A549 (cell line): ENCODE data around the gene MRPL36. TPM values are rescaled to one million over a fixed set of nuclear protein-coding genes. Genes with fewer than 3 reads are reported as not detected.

Source experiments
- ATAC-seq, 2 experiments: fragments of 200-7000 bp in 1 of 2; fragments of >200 bp in 1 of 2; cut with Nextera tagmentation in 1 of 2; cut with Tn5 transposase in 1 of 2; 3 replicates each; pipeline versions ENCODE4 v1.8.0 to v1.9.1; 2018 to 2020; ENCODE audit warnings: mild to moderate bottlenecking in 1 of 2, moderate library complexity in 1 of 2
- CTCF ChIA-PET: fragments of 300-600 bp; sonication (Branson Sonifier 250); formaldehyde crosslinking; extraction: SDS; loops from one replicate; lab custom pipeline; 2021; ENCODE audit warnings: antibody characterized with exemption, inconsistent platforms; lab: Yijun Ruan, JAX
- POLR2A ChIA-PET: fragments of 350-600 bp; formaldehyde crosslinking; extraction: SDS; loops from one replicate; lab custom pipeline; 2021; ENCODE audit warnings: antibody characterized with exemption, inconsistent platforms; lab: Yijun Ruan, JAX
- DNase-seq, 2 experiments: peaks; one replicate each; pipeline versions ENCODE4 v3.0.0 to v3.0.0-alpha.2; 2011 to 2016; ENCODE audit warnings: low read depth in 1 of 2, low spot score in 1 of 2
- FAIRE-seq: peaks from 2 replicates; lab custom pipeline; 2011; peaks lifted over from hg19 to GRCh38; lab: Jason Lieb, UNC
- H3K27ac ChIP-seq, 2 experiments: fragments of >200 bp; sonication (Bioruptor Twin); formaldehyde crosslinking; 3 replicates each; pipeline ENCODE4 v1.5.1; 2016 to 2017
- H3K4me1 ChIP-seq: fragments of >200 bp; sonication (Bioruptor Twin); formaldehyde crosslinking; 3 replicates; pipeline ENCODE4 v1.6.1; 2016
- H3K4me2 ChIP-seq: fragments of >200 bp; sonication (Bioruptor Twin); formaldehyde crosslinking; 3 replicates; pipeline ENCODE4 v1.6.1; 2016
- H3K4me3 ChIP-seq: fragments of >200 bp; sonication (Bioruptor Twin); formaldehyde crosslinking; 3 replicates; pipeline ENCODE4 v1.5.1; 2016
- H3K9me3 ChIP-seq: fragments of >200 bp; sonication (Bioruptor Twin); formaldehyde crosslinking; 3 replicates; pipeline ENCODE4 v1.6.1; 2016
- BHLHE40 ChIP-seq: IDR thresholded peaks from 2 replicates; pipeline ENCODE4 v1.6.1; 2012; ENCODE audit warnings: low read depth, low read length, inconsistent platforms
- CBX2 ChIP-seq: fragments of 200-600 bp; sonication (generic); IDR thresholded peaks from 2 replicates; pipeline ENCODE4 v1.6.1; 2016; ENCODE audit warnings: low read depth, mild to moderate bottlenecking, borderline replicate concordance
- CHD4 ChIP-seq: fragments of 200-600 bp; sonication (generic); IDR thresholded peaks from 2 replicates; pipeline ENCODE4 v1.6.1; 2016; ENCODE audit warnings: antibody characterized with exemption, mild to moderate bottlenecking, borderline replicate concordance
- CTCF ChIP-seq: fragments of >200 bp; sonication (Bioruptor Twin); formaldehyde crosslinking; IDR thresholded peaks from 3 replicates; pipeline ENCODE4 v1.5.1; 2016
- FOSL2 ChIP-seq, 2 experiments: fragments of 450-650 bp in 1 of 2; fragments of >200 bp in 1 of 2; sonication (Bioruptor Twin) in 1 of 2; formaldehyde crosslinking; IDR thresholded peaks; 2 replicates each; pipeline versions ENCODE4 v1.5.0 to v1.6.1; 2016 to 2020; ENCODE audit warnings: mild to moderate bottlenecking in 1 of 2, moderate library complexity in 1 of 2
- FOXS1 ChIP-seq: fragments of 250-450 bp; sonication (Bioruptor Pico); IDR thresholded peaks from 2 replicates; pipeline ENCODE4 v1.5.0; 2020; ENCODE audit warnings: mild to moderate bottlenecking, moderate library complexity
- GATA3 ChIP-seq: IDR thresholded peaks from 2 replicates; pipeline ENCODE4 v1.6.1; 2012; ENCODE audit warnings: borderline replicate concordance
- HDAC2 ChIP-seq: fragments of 200-600 bp; sonication (generic); IDR thresholded peaks from 2 replicates; pipeline ENCODE4 v1.6.1; 2016
- HEYL ChIP-seq: fragments of 250-450 bp; sonication (Bioruptor Pico); IDR thresholded peaks from 2 replicates; pipeline ENCODE4 v1.8.0; 2021; ENCODE audit warnings: mild to moderate bottlenecking, moderate library complexity
- HOXB5 ChIP-seq: fragments of 250-450 bp; sonication (Bioruptor Pico); IDR thresholded peaks from 2 replicates; pipeline ENCODE4 v1.5.0; 2020; ENCODE audit warnings: mild to moderate bottlenecking, moderate library complexity
- JUN ChIP-seq, 2 experiments: fragments of >200 bp; sonication (Bioruptor Twin); formaldehyde crosslinking; IDR thresholded peaks; 2 replicates in 1 of 2; 3 replicates in 1 of 2; pipeline ENCODE4 v1.6.1; 2016 to 2017
- JUNB ChIP-seq: fragments of >200 bp; sonication (Bioruptor Twin); formaldehyde crosslinking; IDR thresholded peaks from 2 replicates; pipeline ENCODE4 v1.6.1; 2016
- KDM1A ChIP-seq: fragments of 200-600 bp; sonication (generic); IDR thresholded peaks from 2 replicates; pipeline ENCODE4 v1.6.1; 2016; ENCODE audit warnings: low read depth, mild to moderate bottlenecking
- MAX ChIP-seq: IDR thresholded peaks from 2 replicates; pipeline ENCODE4 v1.6.1; 2012
- MYC ChIP-seq: IDR thresholded peaks from 2 replicates; pipeline ENCODE4 v1.6.1; 2012; ENCODE audit warnings: mild to moderate bottlenecking, inconsistent platforms, low read length, improper control_type of control experiment, borderline replicate concordance
- NFE2L2 ChIP-seq: fragments of 150-350 bp; conservative IDR thresholded peaks from 2 replicates; pipeline ENCODE4 v1.6.1; 2014; ENCODE audit warnings: low read length
- PBX3 ChIP-seq: IDR thresholded peaks from 2 replicates; pipeline ENCODE4 v1.6.1; 2012
- RARB ChIP-seq: fragments of 250-450 bp; sonication (Bioruptor Pico); IDR thresholded peaks from 2 replicates; pipeline ENCODE4 v1.8.0; 2021; ENCODE audit warnings: mild to moderate bottlenecking, moderate library complexity
- SMC3 ChIP-seq: fragments of >200 bp; sonication (Bioruptor Twin); formaldehyde crosslinking; IDR thresholded peaks from 3 replicates; pipeline ENCODE4 v1.6.1; 2018; ENCODE audit warnings: inconsistent platforms
- ZC3H11A ChIP-seq: fragments of 450-650 bp; IDR thresholded peaks from 2 replicates; pipeline ENCODE4 v1.6.1; 2014; ENCODE audit warnings: antibody characterized with exemption, mild to moderate bottlenecking
- ZFP36 ChIP-seq: fragments of 450-650 bp; IDR thresholded peaks from 2 replicates; pipeline ENCODE4 v1.6.1; 2014; ENCODE audit warnings: borderline replicate concordance; ENCODE audit not compliant: partially characterized antibody
- ZNF302 ChIP-seq: fragments of 250-450 bp; sonication (Bioruptor Pico); IDR thresholded peaks from 2 replicates; pipeline ENCODE4 v1.9.0; 2021; ENCODE audit warnings: inconsistent platforms, mild to moderate bottlenecking, moderate library complexity
- WGBS: methylation state at CpG from one replicate; pipeline ENCODE4 v1.1.6; 2017; ENCODE audit errors: missing lambda C conversion rate; 5-methylcytosine and 5-hydroxymethylcytosine counted together
- polyA plus RNA-seq, 4 experiments: library from polyadenylated mRNA; depleted of rRNA in 3 of 4; stranded (reverse); fragments of >200 nt; fragmentation: RNase III in 1 of 4; extraction: RNeasy Plus Mini Kit Qiagen cat#74134 plus additional on column Dnase treatment in 1 of 4; gene quantifications; 2 replicates in 3 of 4; 3 replicates in 1 of 4; pipeline ENCODE4 v1.2.3, GENCODE V29; 2011 to 2017

Gene MRPL36
- polyA plus RNA-seq, 2 of the 4 experiments (the other 2 are of a cell fraction): 114 to 127 TPM

GRCh38 chr5:1805326-1805725 lies 5.7 kb upstream of the MRPL36 start:
- no peak for DNase-seq

GRCh38 chr5:1804001-1804690 lies 4.5 kb upstream of the MRPL36 start:
- no peak for DNase-seq
- POLR2A ChIA-PET: no interaction called here
- Histone ChIP-seq H3K4me2 (no peak overlapping the region), H3K27ac (no peak overlapping the region), H3K4me1 (peaks cover 7% of the 10 kb centered on the region; the same call in 1 of the 3 replicates)
- ATAC-seq: no peak
- TF ChIP-seq FOXS1 (CRISPR knock-in tag) (no peak), ZC3H11A (no peak), PBX3 (no peak), CHD4 (no peak), JUN (IDR thresholded peaks at IDR 0.05) (no peak), NFE2L2 (no peak)
- TF ChIP-seq, all 56 proteins: peak for 0
- CTCF ChIA-PET: interaction anchor here (0.7 kb wide), 1 partner anchor 11 kb away, joined by 3 read pairs; no protein-coding TSS in a partner anchor
- no peak for FAIRE-seq
- no peak overlapping the region for H3K4me3 ChIP-seq
- H3K9me3 ChIP-seq: no peaks in the 10 kb centered on the region
- 93% methylated on average over 15 of the region's 15 CpGs for WGBS

More at GRCh38 chr5:1805326-1805725, 5.7 kb upstream of the MRPL36 start:
- peaks cover 7% of the 10 kb centered on the region; the same call in 1 of the 3 replicates for H3K4me1 ChIP-seq
- no peak overlapping the region for H3K4me2 ChIP-seq
- no peak for ATAC-seq
- no peak for FAIRE-seq
- no peaks in the 10 kb centered on the region for H3K9me3 ChIP-seq
- ChIA-PET CTCF (no interaction called here), POLR2A (no interaction called here)
- WGBS: 90% methylated on average over 4 of the region's 4 CpGs
- no peak for TF ChIP-seq MYC
- no peak for TF ChIP-seq ZFP36
- TF ChIP-seq CTCF: no peak
- H3K4me3 ChIP-seq: no peak overlapping the region
- no peak overlapping the region for H3K27ac ChIP-seq

GRCh38 chr5:1803192-1803591 lies 3.6 kb upstream of the MRPL36 start:
- CTCF ChIA-PET: no interaction called here
- DNase-seq (no peak), ATAC-seq (no peak), FAIRE-seq (no peak)
- H3K4me1 ChIP-seq: peaks cover 10% of the 10 kb centered on the region; the same call in 2 of the 3 replicates
- no peak overlapping the region for H3K4me2 ChIP-seq
- H3K4me3 ChIP-seq: no peak overlapping the region
- no peak overlapping the region for H3K27ac ChIP-seq
- WGBS: 88% methylated on average over 1 of the region's 1 CpG
- no peaks in the 10 kb centered on the region for H3K9me3 ChIP-seq
- no peak for TF ChIP-seq ZNF302 (CRISPR knock-in tag)
- TF ChIP-seq KDM1A: no peak
- no peak for TF ChIP-seq GATA3
- no peak for TF ChIP-seq FOSL2 (IDR thresholded peaks at IDR 0.05)
- no peak for TF ChIP-seq FOSL2 (CRISPR knock-in tag; IDR thresholded peaks at IDR 0.05)
- no peak for TF ChIP-seq BHLHE40
- TF ChIP-seq CBX2: no peak
- TF ChIP-seq ZC3H11A: no peak
- TF ChIP-seq JUNB: no peak
- no peak for TF ChIP-seq HEYL (CRISPR knock-in tag)
- no peak for TF ChIP-seq MAX
- TF ChIP-seq CHD4: no peak
- no peak for TF ChIP-seq SMC3
- TF ChIP-seq HOXB5 (CRISPR knock-in tag): no peak
- no peak for TF ChIP-seq ZFP36
- no peak for TF ChIP-seq RARB (CRISPR knock-in tag)
- TF ChIP-seq PBX3: no peak
- TF ChIP-seq HDAC2: no peak
- POLR2A ChIA-PET: no interaction called here
